ENCODE measurements around the gene CLEC18B.
"Not testable (repeated sequence)": the region's sequence is repeated elsewhere in the genome, so short reads cannot be mapped to it uniquely, and the experiment has no call there.

Gene CLEC18B

DNA sequence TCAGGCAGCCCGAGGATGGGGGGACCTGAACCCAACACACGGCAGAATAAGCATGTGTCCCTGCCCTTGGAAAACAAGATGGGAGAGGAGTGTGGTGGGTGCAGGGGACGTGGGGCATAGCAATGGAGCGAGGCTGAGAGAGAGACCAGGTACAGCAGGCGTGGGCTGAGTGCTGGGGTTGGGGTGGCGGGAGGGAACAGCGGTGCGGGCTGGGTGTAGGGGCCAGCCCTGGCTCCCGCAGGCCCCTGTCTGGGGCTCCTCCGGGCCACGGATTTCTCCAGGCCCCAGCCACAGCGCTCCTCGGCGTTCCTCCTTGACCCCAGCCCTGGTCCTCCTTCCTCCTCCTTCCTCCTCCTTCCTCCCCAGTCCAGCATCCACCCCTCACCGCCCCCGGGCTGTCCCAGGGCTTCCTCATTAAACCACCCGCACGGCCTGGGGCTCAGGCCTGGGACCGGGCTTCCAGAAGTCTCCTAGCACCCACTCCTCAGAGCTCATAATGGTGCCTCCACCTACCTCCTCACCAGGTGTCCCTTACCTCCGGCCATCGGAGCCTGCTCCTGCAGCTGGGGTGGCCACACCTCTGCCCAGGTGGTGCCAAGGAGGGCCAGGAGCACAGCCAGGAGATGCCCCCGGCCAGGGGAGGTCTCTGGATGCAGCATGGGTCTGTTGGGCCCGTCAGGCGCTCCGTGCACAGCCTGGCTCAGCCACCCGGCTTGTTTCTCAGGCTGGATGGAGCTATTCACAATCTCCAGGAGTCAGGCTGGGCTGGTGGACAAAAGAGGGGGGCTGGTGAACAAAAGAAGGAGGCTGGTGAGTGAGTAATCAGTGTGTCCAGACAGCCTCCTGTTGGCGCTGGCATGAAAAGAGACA, at the start of gene CLEC18B:
CLEC18B (minus strand) TSS at position 867 of the 870 bp plus-strand sequence; CDS start at position 659, 208 bp downstream.
- DNase-seq = not testable (repeated sequence)

DNA sequence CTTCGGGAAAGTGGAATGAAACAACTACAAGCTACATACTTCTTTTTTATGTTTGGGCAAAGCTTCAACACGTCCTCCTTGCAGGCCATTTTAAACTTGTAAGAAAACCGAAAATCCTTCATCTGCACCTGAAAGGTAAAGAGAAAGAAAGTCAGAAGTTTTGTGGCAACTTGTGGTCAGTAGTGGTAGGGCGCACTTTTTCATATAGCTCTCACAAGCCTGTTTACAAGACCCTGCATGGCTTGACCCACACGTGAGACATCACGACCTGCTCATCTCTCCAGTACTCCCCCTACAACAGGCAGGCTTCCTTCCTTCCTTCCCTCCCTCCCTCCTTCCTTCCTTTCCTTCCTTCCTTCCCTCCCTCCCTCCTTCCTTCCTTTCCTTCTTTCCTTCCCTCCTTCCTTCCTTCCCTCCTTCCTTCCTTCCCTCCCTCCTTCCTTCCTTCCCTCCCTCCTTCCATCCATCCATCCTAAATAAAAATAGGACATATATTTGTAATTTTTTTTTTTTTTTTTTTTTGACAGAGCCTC, 48.7 kb upstream of the CLEC18B start:
- no peak for DNase-seq

DNA sequence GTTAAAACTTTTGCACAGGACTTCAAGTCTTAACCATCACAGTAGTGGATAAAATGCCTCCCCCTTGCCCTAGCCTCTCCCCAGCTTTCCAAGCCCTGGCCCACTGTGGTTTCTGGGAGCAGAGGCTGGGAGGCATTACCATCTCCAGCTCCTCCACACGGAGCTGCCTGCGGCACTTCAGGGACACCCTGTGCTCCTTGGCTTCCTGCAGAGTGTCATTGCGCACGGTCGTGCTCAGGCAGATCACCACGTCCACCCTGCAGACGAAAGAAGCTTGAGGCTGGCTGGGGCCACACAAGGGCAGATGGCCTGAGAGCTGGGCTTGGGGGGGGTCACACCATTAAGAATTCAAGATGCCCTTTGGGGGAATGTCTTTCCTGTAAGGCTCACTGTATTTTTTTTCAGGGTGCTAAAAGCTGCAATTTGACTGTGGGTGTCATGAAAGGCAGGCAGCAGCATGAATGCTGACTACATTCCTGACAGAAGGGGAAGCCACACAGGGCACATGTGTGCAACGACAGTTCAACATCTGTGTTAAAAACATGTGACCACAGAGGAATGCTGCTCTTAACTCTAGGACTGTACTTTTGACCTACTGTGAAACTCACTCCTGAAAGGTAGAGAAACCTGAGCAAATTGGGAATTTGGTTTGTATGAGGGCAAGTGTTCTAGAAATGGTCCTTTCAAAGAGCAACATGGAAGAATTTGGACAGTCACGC, 47.7 kb upstream of the CLEC18B start:
- no peak for DNase-seq

DNA sequence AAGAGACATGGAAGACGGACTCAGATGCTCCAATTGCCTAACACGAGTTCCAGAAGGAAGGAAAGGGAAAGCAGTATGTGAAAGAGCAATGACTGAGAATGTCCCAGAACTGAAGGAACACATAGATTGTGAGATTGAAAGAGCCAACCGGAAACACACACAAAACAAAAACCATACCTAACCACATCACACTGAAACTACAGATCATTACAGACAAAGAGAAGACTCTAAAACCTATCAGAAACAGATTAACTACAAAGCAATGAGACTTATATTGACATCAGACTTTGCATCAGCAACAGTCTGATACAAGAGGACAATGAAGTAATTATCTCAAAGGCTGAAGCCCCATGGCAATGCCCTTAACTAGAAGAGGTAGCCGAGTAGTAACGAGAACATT, 45.6 kb upstream of the CLEC18B start:
- no peak for DNase-seq

DNA sequence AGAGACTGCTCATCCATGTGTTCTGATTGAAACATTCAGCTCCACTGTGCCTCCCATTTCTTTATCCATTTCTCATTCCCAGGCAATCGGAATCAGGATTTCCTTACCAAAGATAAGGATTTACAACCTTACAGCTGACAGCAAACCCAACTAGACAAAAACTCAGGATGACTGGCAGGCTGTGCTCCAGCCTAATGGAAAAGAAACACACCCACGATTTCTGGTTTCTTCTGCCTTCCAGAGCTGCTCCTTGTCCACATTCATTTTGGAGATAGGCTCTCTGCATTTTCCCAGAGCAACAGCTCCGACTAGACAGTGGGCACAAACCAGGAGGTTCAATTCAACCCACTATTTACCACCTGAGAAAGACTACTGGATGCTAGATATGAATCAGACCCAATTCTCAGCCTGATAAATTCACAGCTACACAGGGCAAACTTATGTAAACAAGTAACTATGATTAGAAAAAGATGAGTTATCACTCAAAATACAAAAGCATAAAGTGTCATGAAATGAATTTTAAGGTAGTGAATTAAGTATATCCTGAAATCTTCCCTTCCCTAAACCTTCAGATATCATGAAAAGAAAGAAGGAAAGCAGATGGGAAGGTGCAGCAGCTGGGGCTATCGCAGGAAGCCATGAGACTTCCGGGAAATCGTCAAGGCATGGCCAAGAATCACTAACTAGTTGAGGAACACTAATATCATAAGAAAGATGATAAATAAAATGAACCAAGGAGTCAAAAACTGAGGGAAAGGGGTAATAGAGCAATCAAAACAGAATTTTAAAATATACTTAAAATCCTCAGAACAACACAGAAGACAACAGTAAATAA, 44.8 kb upstream of the CLEC18B start:
- no peak for DNase-seq

DNA sequence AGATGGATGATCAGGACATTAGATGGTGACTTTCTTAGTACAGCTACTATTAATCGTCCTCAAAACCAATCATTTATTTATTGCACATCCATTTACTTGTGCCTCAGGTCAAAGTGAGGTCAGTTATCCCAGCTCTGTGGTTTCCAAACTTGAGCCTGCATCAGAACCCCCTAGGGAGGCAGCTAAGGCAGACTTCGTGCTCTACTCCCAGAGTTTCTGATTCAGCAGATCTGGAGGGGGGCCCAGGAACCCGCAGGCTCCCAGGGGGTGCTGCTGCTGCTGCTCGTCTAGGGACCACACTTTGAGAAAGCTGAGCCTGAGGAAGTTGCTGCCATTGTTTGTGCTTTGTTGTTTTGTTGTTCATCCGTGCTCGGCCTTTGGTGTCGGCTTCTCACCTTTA, 44.0 kb upstream of the CLEC18B start:
- no peak for DNase-seq

DNA sequence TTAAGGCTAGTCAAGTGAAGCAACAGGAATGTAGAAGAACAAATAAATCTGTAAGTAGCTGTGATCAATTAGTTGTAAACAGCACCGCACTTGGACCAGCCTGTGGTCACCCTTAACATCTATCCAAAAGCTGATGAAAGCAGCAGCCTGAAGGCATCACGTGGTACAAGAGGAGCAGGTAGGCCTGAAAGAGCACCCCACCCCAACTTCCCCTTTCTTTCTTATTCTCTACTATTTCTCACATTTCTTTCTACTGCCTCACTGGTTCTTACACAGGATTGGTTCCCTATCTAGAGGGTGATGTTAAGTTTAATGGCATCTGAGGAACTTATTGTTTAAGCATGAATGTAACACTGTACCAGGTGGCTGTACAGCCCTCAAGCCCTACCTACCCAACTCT, 42.6 kb upstream of the CLEC18B start:
- no peak for DNase-seq

DNA sequence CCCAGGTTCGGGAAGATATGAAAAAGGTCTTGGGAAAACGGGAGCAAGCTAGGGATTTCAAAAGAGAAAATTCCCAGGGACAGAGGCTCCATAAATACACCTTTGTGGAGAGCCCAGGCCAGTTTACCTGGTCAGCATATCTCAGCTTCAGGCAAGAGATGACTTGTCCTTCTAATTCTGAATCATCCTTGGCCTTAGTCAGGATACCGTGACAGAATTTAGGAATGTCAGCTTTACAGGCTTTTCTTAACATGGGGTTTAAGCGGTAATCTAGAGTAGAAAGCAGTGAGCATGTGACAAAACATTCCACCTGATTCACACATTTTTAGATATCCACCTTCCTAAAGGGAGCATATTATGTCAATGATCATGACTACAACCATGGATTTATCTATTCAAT, 41.1 kb upstream of the CLEC18B start:
- DNase-seq = no peak

DNA sequence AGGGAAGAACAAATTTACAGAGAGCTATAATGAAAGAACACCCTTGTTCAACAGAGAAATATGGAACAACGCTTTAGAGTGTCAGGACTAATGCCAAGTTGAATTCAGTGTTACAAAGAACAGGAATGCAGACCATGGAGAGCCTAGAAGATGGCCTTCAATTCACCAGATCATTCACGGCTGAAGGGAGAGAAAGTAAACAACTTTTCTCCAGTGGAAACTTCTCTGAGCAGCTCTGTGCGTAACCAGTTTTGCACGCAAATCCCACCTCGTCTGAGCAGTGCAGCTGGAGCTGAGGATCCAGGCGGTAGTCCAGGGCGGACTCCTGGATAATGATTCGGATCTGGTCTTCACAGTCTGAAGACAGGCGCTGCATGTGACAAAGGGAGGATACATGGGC, 40.5 kb upstream of the CLEC18B start:
- no peak for DNase-seq

DNA sequence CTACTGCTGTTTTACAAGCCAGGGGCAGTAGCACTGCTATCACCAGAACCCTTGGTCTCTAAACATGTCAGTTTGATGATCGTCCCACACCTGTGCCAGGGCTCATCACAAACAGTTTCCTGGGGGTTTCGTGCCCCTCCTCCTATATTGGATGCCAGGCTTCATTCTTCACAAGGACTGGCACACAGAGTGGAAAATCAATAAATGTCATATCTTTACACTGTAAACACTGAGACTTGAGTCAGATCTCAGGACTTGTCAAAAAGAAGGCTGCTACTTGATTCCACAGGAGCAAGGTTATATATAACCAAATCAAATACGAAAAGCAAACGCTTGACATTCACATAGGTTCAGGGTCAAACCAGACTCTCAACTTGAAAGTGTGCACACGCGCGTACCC, 39.3 kb upstream of the CLEC18B start:
- DNase-seq = no peak

DNA sequence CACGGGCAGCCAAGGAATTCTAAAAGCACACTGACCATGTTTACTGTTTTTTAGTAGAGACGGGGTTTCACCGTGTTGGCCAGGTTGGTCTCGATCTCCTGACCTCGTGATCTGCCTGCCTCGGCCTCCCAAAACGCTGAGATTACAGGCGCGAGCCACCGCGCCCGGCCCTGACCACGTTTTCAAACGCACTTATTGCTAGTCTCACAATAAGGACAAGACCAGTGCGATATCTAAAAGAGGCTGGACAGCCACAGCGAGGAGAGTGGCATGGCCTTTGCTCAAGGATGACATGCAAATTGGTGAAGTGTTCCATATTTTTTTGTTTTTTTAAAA, 35.0 kb upstream of the CLEC18B start:
- DNase-seq = no peak

DNA sequence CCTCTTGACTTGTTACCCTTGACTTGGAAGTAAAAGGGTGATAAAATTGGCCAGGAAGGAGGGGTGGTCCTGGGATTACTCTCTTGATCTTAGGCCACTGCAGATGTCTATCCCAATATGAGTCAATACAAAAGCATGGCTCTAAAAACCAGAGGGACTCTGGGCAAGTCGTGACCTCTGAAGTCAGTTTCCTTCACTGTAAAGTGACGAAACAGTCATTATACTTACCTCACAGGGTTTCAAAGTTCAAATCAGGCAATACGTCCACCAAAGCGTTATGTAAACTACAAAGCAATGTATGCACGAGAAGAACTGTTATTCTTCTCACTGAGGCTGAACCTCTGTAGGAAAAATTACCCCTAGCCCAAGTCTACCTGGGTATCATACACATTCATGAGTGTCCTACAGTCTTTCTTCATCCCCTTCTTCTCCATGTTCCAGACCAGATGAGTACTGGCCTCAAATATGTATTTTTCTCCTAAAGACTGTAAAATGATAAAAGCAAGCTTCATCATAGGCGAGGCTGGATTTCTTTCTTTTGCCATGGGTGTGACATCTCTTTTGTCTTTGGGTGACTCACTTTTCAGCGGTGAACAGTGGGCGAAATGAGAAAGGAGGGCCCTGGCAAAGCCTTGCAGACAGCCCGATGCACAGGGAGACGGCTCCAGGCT, 34.5 kb upstream of the CLEC18B start:
- DNase-seq = no peak

DNA sequence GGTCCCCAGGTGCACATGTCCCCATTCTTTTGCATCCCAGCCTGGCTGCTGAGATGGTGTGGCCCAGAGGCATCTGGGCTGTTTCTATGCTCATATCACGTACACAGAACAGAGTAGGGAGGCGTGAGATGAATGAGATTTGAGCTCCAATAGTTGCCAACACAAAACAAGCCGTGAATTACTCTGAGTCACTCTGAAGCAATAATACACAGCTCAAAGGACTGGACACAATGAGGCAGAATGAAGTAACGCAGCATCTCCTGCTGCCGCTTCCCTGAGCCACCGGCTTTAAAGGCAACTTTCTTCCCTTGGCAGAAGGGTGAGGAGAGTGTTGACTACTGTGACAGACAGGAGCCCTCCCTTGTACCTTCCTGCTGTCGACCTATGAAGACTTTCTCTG, 33.9 kb upstream of the CLEC18B start:
- DNase-seq = no peak

DNA sequence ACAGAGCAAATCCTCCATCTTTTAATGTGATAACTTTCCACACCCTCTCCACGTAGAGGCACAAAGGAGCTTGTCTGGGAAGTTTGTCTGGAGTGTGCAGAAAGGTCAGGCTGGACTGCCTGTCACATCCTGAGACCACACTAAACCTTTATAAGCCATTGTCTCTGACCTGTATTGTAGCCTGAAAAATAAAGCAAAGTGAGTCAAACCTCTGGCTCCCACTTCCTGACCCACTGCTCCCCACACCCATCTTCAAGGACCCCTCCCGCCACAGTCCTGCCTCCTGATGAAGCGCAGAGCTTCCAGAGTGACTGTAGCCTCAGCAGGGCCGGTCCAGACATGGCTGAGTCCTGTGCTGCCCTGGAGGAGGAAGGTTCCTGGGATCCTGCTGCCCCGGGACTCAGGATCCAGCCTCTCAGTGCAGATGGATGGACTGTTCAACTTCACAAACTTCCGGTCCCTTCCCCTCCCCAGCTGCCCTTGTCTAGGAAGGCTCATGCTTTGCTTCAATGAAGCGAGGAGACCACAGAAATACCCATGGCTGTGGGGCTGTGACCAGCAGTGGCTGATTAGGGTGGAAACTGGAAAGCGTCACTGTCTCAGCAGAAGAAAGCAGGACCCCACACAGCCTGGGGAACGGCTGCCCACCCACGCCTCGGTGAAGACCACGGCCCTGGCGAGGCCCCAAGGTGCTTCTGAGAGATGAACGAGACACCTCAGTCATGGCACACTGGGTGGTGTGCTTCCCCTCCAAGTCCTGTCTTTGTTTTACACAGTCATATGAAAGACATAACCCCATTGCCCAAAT, 30.9 kb upstream of the CLEC18B start:
- DNase-seq = no peak

DNA sequence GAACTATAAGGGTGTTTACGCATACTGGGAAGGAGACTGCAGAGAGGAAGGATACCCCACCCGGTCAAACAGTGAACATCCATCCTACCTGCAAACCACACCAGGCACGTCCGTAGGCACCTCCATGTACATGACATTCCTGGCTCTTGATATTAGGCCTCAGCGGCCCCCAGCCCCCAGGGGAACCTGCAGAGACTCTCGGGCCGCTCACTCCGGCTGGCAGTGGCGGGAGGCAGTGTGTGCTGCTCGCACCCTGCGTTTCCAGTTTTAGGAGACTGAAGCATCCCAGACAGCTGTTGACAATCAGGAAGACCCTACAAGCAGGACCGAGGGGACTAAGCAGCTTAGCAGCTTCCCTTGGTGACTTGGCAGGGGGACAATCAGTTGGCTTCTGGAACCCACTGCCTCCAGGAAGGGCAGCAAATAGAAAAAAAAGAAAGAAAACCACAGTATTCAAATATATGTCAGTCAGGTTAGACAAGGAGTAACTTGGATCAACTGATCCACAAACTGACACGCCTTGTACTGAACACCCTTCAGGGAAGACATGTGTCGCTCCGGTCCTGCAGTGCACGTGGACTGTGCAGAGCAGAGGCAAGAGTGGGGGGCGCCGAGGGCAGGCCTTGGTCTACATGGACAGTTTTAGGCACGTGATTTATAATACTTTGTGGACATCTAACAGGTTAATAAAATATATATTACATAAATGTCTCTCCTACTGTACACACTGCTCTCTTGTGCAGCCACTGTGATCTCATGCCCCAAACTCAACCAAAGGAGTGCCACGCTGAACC, 29.9 kb upstream of the CLEC18B start:
- DNase-seq = no peak

DNA sequence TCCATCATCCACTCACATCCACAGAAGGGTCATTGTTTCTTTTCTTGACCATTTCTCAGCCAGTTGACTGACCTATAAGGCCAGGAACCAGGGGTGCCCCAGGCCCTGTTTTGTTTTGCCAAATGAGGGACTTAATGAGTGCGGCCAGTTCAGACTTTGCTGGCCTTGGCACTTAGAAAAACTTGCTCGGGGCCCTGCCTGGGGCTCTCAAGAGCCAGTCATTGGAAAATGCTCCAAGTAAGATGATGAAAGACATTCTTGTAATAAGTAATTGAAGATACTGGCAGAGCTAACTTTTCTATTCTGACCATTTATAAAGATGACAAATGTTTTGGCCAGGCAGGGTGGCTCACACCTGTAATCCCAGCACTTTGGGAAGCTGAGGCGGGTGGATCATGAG, 29.0 kb upstream of the CLEC18B start:
- no peak for DNase-seq

DNA sequence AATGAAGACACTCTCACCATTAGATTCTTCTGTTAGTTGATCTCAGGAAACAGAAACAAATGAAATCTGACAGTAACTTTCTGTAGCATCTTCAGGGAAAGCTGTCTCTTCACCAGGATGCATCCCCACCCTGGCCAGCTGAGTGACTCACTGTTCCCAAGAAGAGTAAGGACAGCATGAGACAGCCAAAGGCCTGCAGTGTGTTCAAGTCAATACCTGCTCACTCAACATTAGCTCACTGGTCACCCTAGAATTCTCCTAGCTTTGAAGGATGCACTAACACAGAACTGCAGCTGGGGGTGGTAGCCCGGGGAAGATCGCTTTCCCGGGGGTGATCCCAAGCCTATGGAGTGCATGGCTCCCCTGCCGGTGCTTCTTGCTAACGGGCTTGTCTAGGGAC, 28.2 kb upstream of the CLEC18B start:
- DNase-seq = no peak

DNA sequence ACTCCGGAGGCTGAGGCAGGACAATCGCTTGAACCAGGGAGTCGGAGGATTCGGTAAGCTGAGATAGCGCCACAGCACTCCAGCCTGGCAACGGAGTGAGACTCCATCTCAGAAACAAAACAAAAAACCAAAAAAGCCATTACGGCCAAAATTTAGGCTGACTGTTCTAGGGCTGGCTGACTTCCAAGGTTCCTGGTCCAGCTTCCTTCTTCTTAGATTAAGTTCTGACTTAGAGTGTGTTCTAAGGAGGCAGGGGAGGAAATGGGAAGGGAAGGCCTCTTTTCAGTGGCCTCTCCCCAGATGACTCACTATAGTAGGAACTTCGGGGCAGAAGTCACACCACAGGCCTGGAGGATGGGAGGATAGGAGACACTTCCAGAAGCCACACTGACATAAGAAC, 27.7 kb upstream of the CLEC18B start:
- peak; percentile 70 to 81 for DNase-seq

DNA sequence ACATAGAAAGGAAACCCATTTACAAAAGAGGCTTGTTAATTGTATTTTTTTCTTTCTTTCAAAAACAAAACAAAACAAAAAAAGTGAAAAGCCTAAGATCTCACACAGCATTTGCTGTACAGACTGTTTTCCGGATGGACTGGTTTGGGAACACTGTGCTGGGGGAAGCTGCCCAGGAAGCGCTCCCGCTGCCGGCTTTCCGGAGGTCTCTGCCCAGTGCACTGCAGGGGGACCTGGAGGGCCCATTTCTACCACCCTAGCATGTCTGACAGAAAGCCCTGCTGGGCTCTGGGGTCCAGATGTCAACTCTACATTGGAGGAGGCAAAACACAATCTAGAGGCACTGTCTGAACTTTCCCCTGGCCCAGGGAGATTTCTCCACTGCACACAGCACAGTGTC, 26.3 kb upstream of the CLEC18B start:
- no peak for DNase-seq

DNA sequence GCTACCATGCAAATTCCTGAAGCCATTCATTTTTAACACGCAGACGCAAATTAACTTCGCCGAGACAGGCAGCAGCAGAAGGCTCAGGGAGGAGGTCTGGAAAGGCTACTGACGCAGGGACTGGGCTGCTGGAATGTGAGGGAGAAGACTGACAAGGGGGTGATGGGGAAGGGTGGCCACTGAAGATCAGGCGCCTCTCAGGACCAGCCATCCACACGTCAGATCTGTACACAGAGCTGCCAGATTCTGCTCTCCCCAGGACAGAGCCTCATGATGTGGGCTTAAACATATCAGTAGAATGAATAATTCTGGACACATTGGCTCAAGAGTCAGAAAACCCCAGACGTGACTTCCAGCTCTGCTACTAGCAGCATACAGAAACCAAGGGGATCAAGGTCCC, 25.6 kb upstream of the CLEC18B start:
- no peak for DNase-seq
